HepG2 (cell line): ENCODE data around the gene HOXD12. TPM values are rescaled to one million over a fixed set of nuclear protein-coding genes. Genes with fewer than 3 reads are reported as not detected.

Experiments
- ATAC-seq: fragments of 200-7000 bp; cut with Tn5 transposase; 3 replicates; pipeline ENCODE4 v1.9.1; 2020; ENCODE audit warnings: mild to moderate bottlenecking, moderate library complexity
- BruUV-seq: library from RNA; stranded (reverse); fragments of 400-500 nt; replicated peaks from 2 replicates; lab custom pipeline; 2021; lab: Mats Ljungman, UMichigan
- CTCF ChIA-PET: fragments of 300-600 bp; formaldehyde crosslinking; extraction: SDS; loops from one replicate; lab custom pipeline; 2021; ENCODE audit warnings: low total read pairs, inconsistent platforms, low intra/inter-chr PET ratio; lab: Yijun Ruan, JAX
- POLR2A ChIA-PET: fragments of 350-600 bp; sonication (Branson Sonifier 250); formaldehyde crosslinking; loops from one replicate; lab custom pipeline; 2020; ENCODE audit warnings: antibody characterized with exemption, inconsistent platforms; lab: Yijun Ruan, JAX
- DNase-seq: peaks from one replicate; pipeline ENCODE4 v3.0.0-alpha.2; 2015; ENCODE audit warnings: low spot score
- FAIRE-seq: peaks from 3 replicates; lab custom pipeline; 2011; peaks lifted over from hg19 to GRCh38; lab: Jason Lieb, UNC
- H2AFZ ChIP-seq: one replicate; pipeline ENCODE4 v1.6.1; 2011; ENCODE audit warnings: low read length, inconsistent platforms
- H3K27ac ChIP-seq: fragments of 300-600 bp; 3 replicates; pipeline ENCODE4 v1.8.0; 2011; ENCODE audit warnings: mixed run types, mild to moderate bottlenecking, mixed read lengths, low read length, inconsistent platforms; ENCODE audit not compliant: insufficient read depth; ENCODE audit errors: extremely low read length
- H3K27me3 ChIP-seq, 2 experiments: fragments of 200-600 bp in 1 of 2; 2 replicates in 1 of 2; 3 replicates in 1 of 2; pipeline versions ENCODE4 v1.6.0 to v1.8.0; 2011; ENCODE audit warnings: low read length in 2 of 2, mild to moderate bottlenecking in 2 of 2, moderate library complexity in 2 of 2, inconsistent platforms in 1 of 2; ENCODE audit not compliant: insufficient read depth in 2 of 2, control insufficient read depth in 1 of 2
- H3K36me3 ChIP-seq, 2 experiments: fragments of 200-600 bp in 1 of 2; replicated peaks in 1 of 2; 2 replicates in 1 of 2; 3 replicates in 1 of 2; pipeline versions ENCODE4 v1.5.1 to v1.8.0; 2011; ENCODE audit warnings: low read length in 2 of 2, inconsistent platforms in 1 of 2; ENCODE audit not compliant: insufficient read depth in 2 of 2, control insufficient read depth in 1 of 2
- H3K4me1 ChIP-seq: 2 replicates; pipeline ENCODE4 v1.5.1; 2012; ENCODE audit warnings: low read length, inconsistent platforms; ENCODE audit not compliant: insufficient read depth
- H3K4me2 ChIP-seq: 2 replicates; pipeline ENCODE4 v1.6.0; 2011; ENCODE audit warnings: low read depth, low read length, inconsistent platforms
- H3K4me3 ChIP-seq, 3 experiments: fragments of 200-600 bp in 1 of 3; sonication (generic), shearing (Covaris generic) in 1 of 3; replicated peaks in 1 of 3; 2 replicates each; pipeline ENCODE4 v1.5.1; 2011 to 2016; ENCODE audit warnings: low read length in 3 of 3, inconsistent platforms in 2 of 3, low read depth in 2 of 3, mild to moderate bottlenecking in 2 of 3, control low read depth in 1 of 3, mixed read lengths in 1 of 3; ENCODE audit not compliant: insufficient read depth in 1 of 3
- H3K79me2 ChIP-seq: one replicate; pipeline ENCODE4 v1.6.1; 2011; ENCODE audit warnings: low read length, inconsistent platforms; ENCODE audit not compliant: insufficient read depth
- H3K9ac ChIP-seq: 2 replicates; pipeline ENCODE4 v1.6.0; 2011; ENCODE audit warnings: mild to moderate bottlenecking, low read depth, low read length, inconsistent platforms; ENCODE audit not compliant: insufficient read depth
- H3K9me3 ChIP-seq: 2 replicates; pipeline ENCODE4 v1.5.1; 2012; ENCODE audit warnings: mild to moderate bottlenecking, low read length
- H4K20me1 ChIP-seq: 2 replicates; pipeline ENCODE4 v1.6.0; 2011; ENCODE audit warnings: inconsistent platforms, mild to moderate bottlenecking, low read length, moderate library complexity; ENCODE audit not compliant: insufficient read depth
- ATF7-NPFF ChIP-seq: sonication (generic); formaldehyde crosslinking; IDR thresholded peaks from 2 replicates; pipeline ENCODE4 v1.8.1; 2023; ENCODE audit warnings: mild to moderate bottlenecking, low read depth, missing genetic modification reagents, moderate library complexity
- CBX2 ChIP-seq, 2 experiments: fragments of 200-600 bp in 1 of 2; sonication (generic); formaldehyde crosslinking in 1 of 2; IDR thresholded peaks; 2 replicates each; pipeline versions ENCODE4 v1.7.0 to v1.8.1; 2018 to 2022; ENCODE audit warnings: low read depth in 2 of 2, low read length in 1 of 2, mild to moderate bottlenecking in 1 of 2, missing genetic modification reagents in 1 of 2
- HIVEP1 ChIP-seq: sonication (generic); formaldehyde crosslinking; IDR thresholded peaks from 2 replicates; pipeline ENCODE4 v1.4.0; 2020; ENCODE audit warnings: mild to moderate bottlenecking, missing genetic modification reagents
- SYNCRIP ChIP-seq: fragments of 200-400 bp; formaldehyde crosslinking; IDR thresholded peaks from 2 replicates; pipeline ENCODE4 v1.6.1; 2018; ENCODE audit warnings: mild to moderate bottlenecking, low read depth, low read length; ENCODE audit not compliant: insufficient read depth
- WGBS: methylation state at CpG from one replicate; pipeline ENCODE4 v1.1.6; 2017; ENCODE audit warnings: low lambda C conversion rate; 5-methylcytosine and 5-hydroxymethylcytosine counted together
- in situ Hi-C: cut with HindIII; loops from 2 replicates; pipeline ENCODE4 v1.10.0; 2017; ENCODE audit warnings: low pct_unique_long_range_greater_than_20kb; ENCODE audit not compliant: extremely low pct_ligation_motif_present
- intact Hi-C: fragments of 100-400 bp; cut with micrococcal nuclease; formaldehyde crosslinking; loops from one replicate; pipeline ENCODE4 v1.10.0; 2022; ENCODE audit not compliant: unreplicated experiment
- polyA plus RNA-seq, 8 experiments: library from polyadenylated mRNA; depleted of rRNA in 3 of 8; stranded (reverse) in 7 of 8; unstranded in 1 of 8; fragments of >200 nt; fragmentation: Illumina TruSeq in 4 of 8; extraction: Trizol in 4 of 8; gene quantifications; 2 replicates each; pipeline versions ENCODE4 v1.2.1 to v1.2.3, GENCODE V29; 2011 to 2016; ENCODE audit warnings: low read depth in 4 of 8, missing spikeins in 1 of 8, mixed read lengths in 1 of 8; ENCODE audit not compliant: insufficient read depth in 1 of 8
- total RNA-seq, 5 experiments: library from RNA; depleted of rRNA; stranded (reverse); fragments of >200 nt; fragmentation: Illumina TruSeq; extraction: Trizol; gene quantifications; 2 replicates each; pipeline ENCODE4 v1.2.3, GENCODE V29; 2016; ENCODE audit warnings: low read depth in 1 of 5

The HOXD12 gene
- total and polyA plus RNA-seq, 2 of the 13 experiments (the other 11 are each of a cell fraction or from before 2014, with no cell fraction given), result not detected

DNA sequence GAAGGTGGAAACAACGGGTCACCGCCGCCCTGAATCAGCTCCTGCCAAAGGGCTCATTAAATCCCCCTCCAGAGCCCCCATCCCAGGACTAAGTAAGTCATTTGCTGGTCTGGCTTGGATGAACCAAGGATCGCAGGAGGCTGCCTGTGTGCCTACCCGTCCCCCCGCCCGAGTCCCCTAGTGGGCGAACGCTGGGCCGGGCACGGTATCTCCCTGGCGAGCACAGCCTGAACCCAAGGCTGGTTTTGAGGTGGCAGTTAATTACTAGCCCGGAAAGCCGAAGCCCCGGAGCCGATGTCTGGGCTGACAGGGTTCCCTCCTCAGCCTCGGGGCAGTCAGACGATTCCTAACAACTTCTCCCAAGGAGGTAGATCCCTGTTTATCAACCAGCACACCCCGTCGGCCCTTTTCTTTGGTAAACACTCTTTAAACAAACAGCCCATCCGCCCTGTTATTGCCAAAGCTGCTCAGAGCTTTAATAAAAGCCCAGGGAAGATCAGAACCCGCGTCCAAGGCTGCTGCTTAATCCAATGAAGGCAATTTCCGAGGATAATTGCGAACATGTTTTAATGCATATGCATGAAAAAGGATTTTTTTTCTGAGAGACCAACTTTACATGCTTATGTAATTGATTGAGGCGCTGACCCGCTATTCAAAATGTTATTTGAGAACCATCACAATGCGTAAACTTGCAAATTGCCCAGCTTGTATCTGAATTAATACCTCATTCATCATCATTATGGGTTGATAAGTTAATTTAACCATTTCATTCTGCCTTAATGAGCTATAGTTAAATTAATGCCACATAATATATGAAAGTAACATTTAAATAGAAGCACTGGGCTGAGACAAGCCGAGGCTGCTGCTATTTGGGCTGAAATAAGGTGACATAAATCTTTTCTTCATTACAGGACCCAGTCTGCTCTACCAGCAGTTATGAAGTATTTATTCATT, 26.4 kb upstream of the HOXD12 start:
- no peak for FAIRE-seq
- no peak for TF ChIP-seq ATF7-NPFF (CRISPR knock-in tag)
- TF ChIP-seq HIVEP1, result peak; percentile 31; the same call in 1 of the 2 replicates
- no TSS peak for BruUV-seq
- ChIA-PET CTCF (no interaction called here), POLR2A (no interaction called here)
- Histone ChIP-seq H3K4me1 (no peaks in the 10 kb centered on the region), H4K20me1 (no peaks in the 10 kb centered on the region), H3K79me2 (no peaks in the 10 kb centered on the region), H3K27me3 (peaks cover 13 to 91% of the 10 kb centered on the region in 2 experiments), H3K4me3 (no peak overlapping the region; a peak in 1 of 6 replicates), H3K9me3 (no peaks in the 10 kb centered on the region), H3K9ac (no peak overlapping the region), H2AFZ (no peak overlapping the region), H3K27ac (no peak overlapping the region), H3K36me3 (no peaks in the 10 kb centered on the region), H3K4me2 (no peak overlapping the region)
- no peak for DNase-seq
- intact Hi-C loops, result no loop called here
- in situ Hi-C loops, result no loop called here
- WGBS, result 23% methylated on average over 16 of the region's 29 CpGs
- ATAC-seq, result peak; percentile 29; the same call in 2 of the 3 replicates

DNA sequence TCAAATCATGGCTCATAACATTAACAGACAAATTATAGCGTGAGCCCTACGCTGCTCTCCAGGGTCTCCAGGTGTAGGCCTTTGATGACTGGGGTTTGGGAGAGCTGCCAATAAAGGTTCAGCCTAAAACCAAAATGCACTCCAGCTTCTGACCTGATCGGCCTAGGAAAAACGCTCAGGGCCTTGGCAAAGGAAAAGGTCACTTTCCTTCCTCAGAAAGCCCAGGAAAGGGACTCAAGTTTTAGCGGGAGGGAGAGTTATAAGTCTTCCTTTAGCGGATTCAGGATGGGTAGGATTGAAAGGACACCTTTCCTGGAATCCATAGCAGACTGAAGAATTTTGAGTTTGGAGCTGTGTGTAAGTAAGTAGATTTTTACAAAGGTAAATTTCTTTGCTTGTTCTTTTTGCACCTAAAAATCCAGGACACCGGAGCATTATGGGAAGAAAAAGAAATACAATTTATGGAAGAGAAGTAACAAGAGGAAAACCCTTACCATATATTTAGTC, 24.6 kb upstream of the HOXD12 start:
- intact Hi-C loops, result no loop called here
- Histone ChIP-seq H3K4me3 (no peak overlapping the region), H3K9ac (no peak overlapping the region), H3K36me3 (no peaks in the 10 kb centered on the region), H3K27ac (no peak overlapping the region), H3K9me3 (no peaks in the 10 kb centered on the region), H3K27me3 (peaks cover 11 to 88% of the 10 kb centered on the region in 2 experiments), H3K4me2 (no peak overlapping the region; the same call in 1 of the 2 replicates), H4K20me1 (no peaks in the 10 kb centered on the region), H3K79me2 (no peaks in the 10 kb centered on the region), H3K4me1 (no peaks in the 10 kb centered on the region), H2AFZ (no peak overlapping the region)
- TF ChIP-seq SYNCRIP (no peak), CBX2 (IDR thresholded peaks at IDR 0.05; ENCODE audit: low read depth, low read length) (0 out of 2 replicates have a peak, but pooled peaks have one; percentile 9), CBX2 (CRISPR knock-in tag; IDR thresholded peaks at IDR 0.05; ENCODE audit: low read depth) (no peak)
- ATAC-seq (no peak), FAIRE-seq (no peak), DNase-seq (no peak)
- BruUV-seq, result no TSS peak
- POLR2A ChIA-PET, result no interaction called here
- WGBS, result 26% methylated on average over 7 of the region's 7 CpGs
- in situ Hi-C loops, result no loop called here
- CTCF ChIA-PET, result no interaction called here
